Suprapubic skin (tissue), 4 donors: ENCODE data around the gene JAK1. TPM values are rescaled to one million over a fixed set of nuclear protein-coding genes. Genes with fewer than 3 reads are reported as not detected.

Experiments used
- DNase-seq, 2 donors: peaks; one replicate each; pipeline ENCODE4 v3.0.0-alpha.2; 2019; ENCODE audit warnings: low spot score in 2 of 2
- H3K27ac ChIP-seq: fragments of 200-600 bp; sonication (generic); one replicate; pipeline ENCODE4 v1.5.1; 2019
- H3K27me3 ChIP-seq: fragments of 200-600 bp; sonication (generic); one replicate; pipeline ENCODE4 v1.5.1; 2019
- H3K36me3 ChIP-seq: fragments of 200-600 bp; sonication (generic); one replicate; pipeline ENCODE4 v1.5.1; 2019
- H3K4me1 ChIP-seq: fragments of 200-600 bp; sonication (generic); one replicate; pipeline ENCODE4 v1.5.1; 2019
- H3K4me3 ChIP-seq: fragments of 200-600 bp; sonication (generic); one replicate; pipeline ENCODE4 v1.5.1; 2019; ENCODE audit warnings: mild to moderate bottlenecking
- H3K9me3 ChIP-seq: fragments of 200-600 bp; sonication (generic); one replicate; pipeline ENCODE4 v1.5.1; 2019
- CTCF ChIP-seq, 2 donors: fragments of 200-600 bp in 1 of 2; fragments of 450-650 bp in 1 of 2; sonication (generic) in 1 of 2; IDR thresholded peaks; one replicate each; pipeline ENCODE4 v1.5.1; 2016 to 2019; ENCODE audit warnings: antibody characterized with exemption in 2 of 2, mild to moderate bottlenecking in 1 of 2, moderate library complexity in 1 of 2
- EP300 ChIP-seq: sonication (generic); formaldehyde crosslinking; IDR thresholded peaks from one replicate; pipeline ENCODE4 v1.6.1; 2017; ENCODE audit warnings: antibody characterized with exemption
- POLR2A ChIP-seq, 2 donors: fragments of 450-650 bp; IDR thresholded peaks; one replicate each; pipeline ENCODE4 v1.6.1; 2017; ENCODE audit warnings: antibody characterized with exemption in 2 of 2, mild to moderate bottlenecking in 2 of 2, moderate library complexity in 2 of 2
- POLR2AphosphoS5 ChIP-seq, 3 donors: sonication (generic); formaldehyde crosslinking; IDR thresholded peaks; one replicate each; pipeline ENCODE4 v1.6.1; 2017; ENCODE audit warnings: antibody characterized with exemption in 3 of 3
- WGBS: methylation state at CpG from one replicate; pipeline ENCODE4 v1.1.5; 2018; 5-methylcytosine and 5-hydroxymethylcytosine counted together
- total RNA-seq, 4 donors: library from RNA; depleted of rRNA; stranded (reverse); fragments of >200 nt; gene quantifications; one replicate each; pipeline ENCODE4 v1.1.0, GENCODE V29; 2016

JAK1 gene
- 100 to 1,000 TPM in 3 of 4 donors, 10 to 100 TPM in 1; 99.0 to 169 (median 127) TPM for total RNA-seq

GRCh38 chr1:64966158-64966971 is at the start of gene JAK1:
JAK1 (minus strand) TSS chr1:64966549; CDS start chr1:64886264, 80,285 bp downstream.
- DNase-seq, result peak; percentile 89 to 92
- Histone ChIP-seq H3K27ac (peak within 1 kb of the TSS; percentile 97), H3K4me1 (peaks cover 36% of the 10 kb centered on the region), H3K36me3 (no peaks in the 10 kb centered on the region), H3K27me3 (no peaks in the 10 kb centered on the region), H3K9me3 (no peaks in the 10 kb centered on the region), H3K4me3 (peak within 1 kb of the TSS; percentile 87)
- 0% methylated on average over 22 of the region's 100 CpGs for WGBS
- TF ChIP-seq EP300 (no peak), POLR2AphosphoS5 (IDR thresholded peaks at IDR 0.05) (no peak), POLR2A (IDR thresholded peaks at IDR 0.05) (peak in 1 of 2 donors; percentile 82)

- DNase-seq, result no peak
- peaks cover 2% of the 10 kb centered on the region for H3K4me1 ChIP-seq
- H3K4me3 ChIP-seq, result no peak overlapping the region
- no peaks in the 10 kb centered on the region for H3K36me3 ChIP-seq
- no peak overlapping the region for H3K27ac ChIP-seq
- no peaks in the 10 kb centered on the region for H3K27me3 ChIP-seq
- H3K9me3 ChIP-seq, result no peaks in the 10 kb centered on the region
- TF ChIP-seq CTCF (IDR thresholded peaks at IDR 0.05), result no peak
- TF ChIP-seq POLR2A (IDR thresholded peaks at IDR 0.05), result no peak
- TF ChIP-seq POLR2AphosphoS5 (IDR thresholded peaks at IDR 0.05), result no peak
- no peak for TF ChIP-seq EP300
Measured at GRCh38 chr1:65014321-65014720, 48.0 kb upstream of the JAK1 start.

- no peaks in the 10 kb centered on the region for H3K9me3 ChIP-seq
- DNase-seq, result no peak
- peaks cover 2% of the 10 kb centered on the region for H3K4me1 ChIP-seq
- H3K36me3 ChIP-seq, result no peaks in the 10 kb centered on the region
- no peak for TF ChIP-seq CTCF (IDR thresholded peaks at IDR 0.05)
- no peak for TF ChIP-seq POLR2AphosphoS5 (IDR thresholded peaks at IDR 0.05)
- TF ChIP-seq EP300, result no peak
- no peak for TF ChIP-seq POLR2A (IDR thresholded peaks at IDR 0.05)
- H3K4me3 ChIP-seq, result no peak overlapping the region
- 91% methylated on average over 2 of the region's 2 CpGs for WGBS
- no peaks in the 10 kb centered on the region for H3K27me3 ChIP-seq
- no peak overlapping the region for H3K27ac ChIP-seq
Measured at GRCh38 chr1:65011983-65012382, 45.6 kb upstream of the JAK1 start.

GRCh38 chr1:65009724-65010420 is 43.5 kb upstream of the JAK1 start:
- 98% methylated on average over 5 of the region's 5 CpGs for WGBS
- Histone ChIP-seq H3K27me3 (no peaks in the 10 kb centered on the region), H3K4me1 (peaks cover 2% of the 10 kb centered on the region), H3K27ac (no peak overlapping the region), H3K9me3 (no peaks in the 10 kb centered on the region), H3K36me3 (no peaks in the 10 kb centered on the region), H3K4me3 (no peak overlapping the region)
- TF ChIP-seq EP300 (no peak), POLR2A (IDR thresholded peaks at IDR 0.05) (no peak), POLR2AphosphoS5 (IDR thresholded peaks at IDR 0.05) (no peak), CTCF (IDR thresholded peaks at IDR 0.05) (no peak)
- no peak for DNase-seq

- H3K4me1 ChIP-seq, result peaks cover 2% of the 10 kb centered on the region
- 73% methylated on average over 1 of the region's 1 CpG for WGBS
- TF ChIP-seq CTCF (IDR thresholded peaks at IDR 0.05), result no peak
- no peak for TF ChIP-seq POLR2AphosphoS5 (IDR thresholded peaks at IDR 0.05)
- TF ChIP-seq POLR2A (IDR thresholded peaks at IDR 0.05), result no peak
- no peak for TF ChIP-seq EP300
- no peak overlapping the region for H3K27ac ChIP-seq
- no peak overlapping the region for H3K4me3 ChIP-seq
- no peaks in the 10 kb centered on the region for H3K36me3 ChIP-seq
- no peaks in the 10 kb centered on the region for H3K9me3 ChIP-seq
- H3K27me3 ChIP-seq, result no peaks in the 10 kb centered on the region
- no peak for DNase-seq
Measured at GRCh38 chr1:65009176-65009575, 42.8 kb upstream of the JAK1 start.
